Measurements from ENCODE around the gene HIP1.

The HIP1 gene

GRCh38 chr7:75616421-75617167 is 122.1 kb downstream of the HIP1 start:
- no peak overlapping the region for H4K12ac ChIP-seq (ENCODE audit: low read depth, low read length)
- no peak overlapping the region for H3K23ac ChIP-seq (ENCODE audit: low read length)
- H3K4me2 ChIP-seq (ENCODE audit: low read length): no peak overlapping the region
- H3K79me1 ChIP-seq (ENCODE audit: low read length): no peaks in the 10 kb centered on the region
- H2AFZ ChIP-seq (ENCODE audit: insufficient read depth, low read length, poor library complexity): no peak overlapping the region
- H3K4me3 ChIP-seq (ENCODE audit: low read depth, low read length): no peak overlapping the region
- H3K27me3 ChIP-seq (ENCODE audit: insufficient read depth, low read length): no peaks in the 10 kb centered on the region
- H2BK12ac ChIP-seq (ENCODE audit: low read length): no peak overlapping the region
- no peaks in the 10 kb centered on the region for H3K36me3 ChIP-seq (ENCODE audit: control insufficient read depth in 1 of 2, insufficient read depth in 2 of 2, low read length in 2 of 2)
- H3K9ac ChIP-seq (ENCODE audit: low read length): no peak overlapping the region
- no peak overlapping the region for H2BK120ac ChIP-seq (ENCODE audit: insufficient read depth, low read length, poor library complexity)
- H3K79me2 ChIP-seq (ENCODE audit: control insufficient read depth, insufficient read depth, low read length, poor library complexity): no peaks in the 10 kb centered on the region
- no peak overlapping the region for H2BK5ac ChIP-seq (ENCODE audit: low read depth, low read length, poor library complexity)
- H2AK5ac ChIP-seq (ENCODE audit: low read length): no peak overlapping the region
- H3K9me3 ChIP-seq (ENCODE audit: insufficient read depth, low read depth, low read length): no peaks in the 10 kb centered on the region
- no peak overlapping the region for H4K91ac ChIP-seq (ENCODE audit: low read depth, low read length)
- no peak for DNase-seq
- peaks cover 3 to 5% of the 10 kb centered on the region in 2 experiments for H3K4me1 ChIP-seq (ENCODE audit: control insufficient read depth in 1 of 2, insufficient read depth in 2 of 2, low read length in 2 of 2)
- no peak overlapping the region for H4K8ac ChIP-seq (ENCODE audit: low read depth, low read length)
- H3K4ac ChIP-seq (ENCODE audit: low read depth, low read length): no peak overlapping the region
- WGBS (ENCODE audit: extremely low coverage, insufficient coverage, insufficient read length): no CpG with 5 or more reads among the region's 9 CpGs
- H3K27ac ChIP-seq (ENCODE audit: low read depth, low read length): no peak overlapping the region
- H3K18ac ChIP-seq (ENCODE audit: low read length): no peak overlapping the region
- H3K14ac ChIP-seq (ENCODE audit: low read length): no peak overlapping the region

- H3K79me1 ChIP-seq (ENCODE audit: low read length): no peaks in the 10 kb centered on the region
- no peaks in the 10 kb centered on the region for H3K9me3 ChIP-seq (ENCODE audit: insufficient read depth, low read depth, low read length)
- no peak overlapping the region for H4K91ac ChIP-seq (ENCODE audit: low read depth, low read length)
- no peak overlapping the region for H3K9ac ChIP-seq (ENCODE audit: low read length)
- peaks cover 3 to 8% of the 10 kb centered on the region in 2 experiments for H3K4me1 ChIP-seq (ENCODE audit: control insufficient read depth in 1 of 2, insufficient read depth in 2 of 2, low read length in 2 of 2)
- no peak overlapping the region for H3K14ac ChIP-seq (ENCODE audit: low read length)
- no peak for DNase-seq
- H3K79me2 ChIP-seq (ENCODE audit: control insufficient read depth, insufficient read depth, low read length, poor library complexity): no peaks in the 10 kb centered on the region
- no peak overlapping the region for H2BK120ac ChIP-seq (ENCODE audit: insufficient read depth, low read length, poor library complexity)
- no peak overlapping the region for H3K4ac ChIP-seq (ENCODE audit: low read depth, low read length)
- H3K27me3 ChIP-seq (ENCODE audit: insufficient read depth, low read length): no peaks in the 10 kb centered on the region
- no peak overlapping the region for H4K8ac ChIP-seq (ENCODE audit: low read depth, low read length)
- H2BK5ac ChIP-seq (ENCODE audit: low read depth, low read length, poor library complexity): no peak overlapping the region
- H4K12ac ChIP-seq (ENCODE audit: low read depth, low read length): no peak overlapping the region
- H3K36me3 ChIP-seq (ENCODE audit: control insufficient read depth in 1 of 2, insufficient read depth in 2 of 2, low read length in 2 of 2): no peaks in the 10 kb centered on the region
- H3K4me2 ChIP-seq (ENCODE audit: low read length): no peak overlapping the region
- H3K23ac ChIP-seq (ENCODE audit: low read length): no peak overlapping the region
- H2BK12ac ChIP-seq (ENCODE audit: low read length): no peak overlapping the region
- H3K4me3 ChIP-seq (ENCODE audit: low read depth, low read length): no peak overlapping the region
- H2AFZ ChIP-seq (ENCODE audit: insufficient read depth, low read length, poor library complexity): no peak overlapping the region
- no CpG with 5 or more reads among the region's 6 CpGs for WGBS (ENCODE audit: extremely low coverage, insufficient coverage, insufficient read length)
- no peak overlapping the region for H3K18ac ChIP-seq (ENCODE audit: low read length)
- H2AK5ac ChIP-seq (ENCODE audit: low read length): no peak overlapping the region
- no peak overlapping the region for H3K27ac ChIP-seq (ENCODE audit: low read depth, low read length)
These were observed 124.3 kb downstream of the HIP1 start for GRCh38 chr7:75614401-75614800.

GRCh38 chr7:75613351-75613750 is 125.4 kb downstream of the HIP1 start:
- H2AK5ac ChIP-seq (ENCODE audit: low read length): no peak overlapping the region

GRCh38 chr7:75611557-75612178 is 127.1 kb downstream of the HIP1 start:
- Histone ChIP-seq H3K9me3 (ENCODE audit: insufficient read depth, low read depth, low read length) (no peaks in the 10 kb centered on the region), H3K18ac (ENCODE audit: low read length) (no peak overlapping the region), H3K23ac (ENCODE audit: low read length) (no peak overlapping the region), H2AK5ac (ENCODE audit: low read length) (no peak overlapping the region), H3K79me2 (ENCODE audit: control insufficient read depth, insufficient read depth, low read length, poor library complexity) (no peaks in the 10 kb centered on the region), H3K4me2 (ENCODE audit: low read length) (no peak overlapping the region), H4K8ac (ENCODE audit: low read depth, low read length) (peak overlapping the region; percentile 4), H2BK120ac (ENCODE audit: insufficient read depth, low read length, poor library complexity) (no peak overlapping the region), H3K4me1 (ENCODE audit: control insufficient read depth in 1 of 2, insufficient read depth in 2 of 2, low read length in 2 of 2) (peaks cover 3 to 8% of the 10 kb centered on the region in 2 experiments), H2AFZ (ENCODE audit: insufficient read depth, low read length, poor library complexity) (peak overlapping the region; percentile 10), H3K36me3 (ENCODE audit: control insufficient read depth in 1 of 2, insufficient read depth in 2 of 2, low read length in 2 of 2) (no peaks in the 10 kb centered on the region), H3K27ac (ENCODE audit: low read depth, low read length) (no peak overlapping the region), H3K14ac (ENCODE audit: low read length) (peak overlapping the region; percentile 4), H2BK5ac (ENCODE audit: low read depth, low read length, poor library complexity) (no peak overlapping the region), H3K79me1 (ENCODE audit: low read length) (no peaks in the 10 kb centered on the region), H4K12ac (ENCODE audit: low read depth, low read length) (no peak overlapping the region), H3K4ac (ENCODE audit: low read depth, low read length) (no peak overlapping the region), H3K9ac (ENCODE audit: low read length) (peak overlapping the region; percentile 35), H2BK12ac (ENCODE audit: low read length) (no peak overlapping the region), H3K4me3 (ENCODE audit: low read depth, low read length) (no peak overlapping the region), H3K27me3 (ENCODE audit: insufficient read depth, low read length) (no peaks in the 10 kb centered on the region), H4K91ac (ENCODE audit: low read depth, low read length) (no peak overlapping the region)
- no peak for DNase-seq
- no CpG with 5 or more reads among the region's 16 CpGs for WGBS (ENCODE audit: extremely low coverage, insufficient coverage, insufficient read length)

More at GRCh38 chr7:75613351-75613750, 125.4 kb downstream of the HIP1 start:
- H3K9ac ChIP-seq (ENCODE audit: low read length): no peak overlapping the region
- no peak overlapping the region for H2BK120ac ChIP-seq (ENCODE audit: insufficient read depth, low read length, poor library complexity)
- H2BK5ac ChIP-seq (ENCODE audit: low read depth, low read length, poor library complexity): no peak overlapping the region
- no peak overlapping the region for H3K14ac ChIP-seq (ENCODE audit: low read length)
- no peaks in the 10 kb centered on the region for H3K79me2 ChIP-seq (ENCODE audit: control insufficient read depth, insufficient read depth, low read length, poor library complexity)
- H3K4me1 ChIP-seq (ENCODE audit: control insufficient read depth in 1 of 2, insufficient read depth in 2 of 2, low read length in 2 of 2): peaks cover 3 to 8% of the 10 kb centered on the region in 2 experiments
- no peaks in the 10 kb centered on the region for H3K79me1 ChIP-seq (ENCODE audit: low read length)
- no peak overlapping the region for H4K12ac ChIP-seq (ENCODE audit: low read depth, low read length)
- no peak overlapping the region for H3K4me2 ChIP-seq (ENCODE audit: low read length)
- H3K4ac ChIP-seq (ENCODE audit: low read depth, low read length): no peak overlapping the region
- H3K9me3 ChIP-seq (ENCODE audit: insufficient read depth, low read depth, low read length): no peaks in the 10 kb centered on the region
- no peak for DNase-seq
- no peaks in the 10 kb centered on the region for H3K27me3 ChIP-seq (ENCODE audit: insufficient read depth, low read length)
- no peak overlapping the region for H3K23ac ChIP-seq (ENCODE audit: low read length)
- H2BK12ac ChIP-seq (ENCODE audit: low read length): no peak overlapping the region
- no peak overlapping the region for H3K4me3 ChIP-seq (ENCODE audit: low read depth, low read length)
- H4K91ac ChIP-seq (ENCODE audit: low read depth, low read length): no peak overlapping the region
- no peaks in the 10 kb centered on the region for H3K36me3 ChIP-seq (ENCODE audit: control insufficient read depth in 1 of 2, insufficient read depth in 2 of 2, low read length in 2 of 2)
- no peak overlapping the region for H3K27ac ChIP-seq (ENCODE audit: low read depth, low read length)
- H3K18ac ChIP-seq (ENCODE audit: low read length): no peak overlapping the region
- H4K8ac ChIP-seq (ENCODE audit: low read depth, low read length): no peak overlapping the region
- no peak overlapping the region for H2AFZ ChIP-seq (ENCODE audit: insufficient read depth, low read length, poor library complexity)
- no CpG with 5 or more reads among the region's 4 CpGs for WGBS (ENCODE audit: extremely low coverage, insufficient coverage, insufficient read length)

All from trophoblast cell (in vitro differentiated cells and primary cell).